Caco-2 (cell line): Measurements from ENCODE around the gene ZC3H12C. TPM values are rescaled to one million over a fixed set of nuclear protein-coding genes. Genes with fewer than 3 reads are reported as not detected.

Source experiments
- BruUV-seq: library from RNA; stranded (reverse); fragments of 400-500 nt; replicated peaks from 2 replicates; lab custom pipeline; 2021; lab: Mats Ljungman, UMichigan
- CTCF ChIA-PET: fragments of 300-600 bp; sonication (Branson Sonifier 250); formaldehyde crosslinking; loops from one replicate; lab custom pipeline; 2022; ENCODE audit warnings: antibody characterized with exemption; lab: Charles Lee
- POLR2A ChIA-PET: fragments of 300-600 bp; sonication (Branson Sonifier 250); formaldehyde crosslinking; loops from one replicate; lab custom pipeline; 2022; ENCODE audit warnings: antibody characterized with exemption; lab: Charles Lee
- DNase-seq, 2 experiments: peaks; one replicate each; pipeline versions ENCODE4 v3.0.0 to v3.0.0-alpha.2; 2020 to 2022
- H3K27me3 ChIP-seq: replicated peaks from 2 replicates; pipeline ENCODE4 v1.6.0; 2011; ENCODE audit warnings: low read length; ENCODE audit not compliant: control insufficient read depth, insufficient read depth
- H3K36me3 ChIP-seq: 2 replicates; pipeline ENCODE4 v1.5.1; 2011; ENCODE audit warnings: low read length; ENCODE audit not compliant: control insufficient read depth, insufficient read depth
- H3K4me1 ChIP-seq: fragments of 250-450 bp; sonication (Bioruptor Pico); 2 replicates; pipeline ENCODE4 v1.5.1; 2020; ENCODE audit warnings: mild to moderate bottlenecking
- H3K4me3 ChIP-seq: 2 replicates; pipeline ENCODE4 v1.5.1; 2011; ENCODE audit warnings: low read depth, mild to moderate bottlenecking, control low read depth, low read length
- H3K9me3 ChIP-seq: fragments of 250-450 bp; sonication (Bioruptor Pico); 2 replicates; pipeline ENCODE4 v1.5.1; 2020; ENCODE audit warnings: mild to moderate bottlenecking, moderate library complexity
- H3K27ac Mint-ChIP-seq: one replicate; pipeline ENCODE4 v1.8.0; 2022; ENCODE audit warnings: mixed read lengths; ENCODE audit not compliant: unreplicated experiment
- H3K27me3 Mint-ChIP-seq: one replicate; pipeline ENCODE4 v1.8.0; 2022; ENCODE audit warnings: mixed read lengths; ENCODE audit not compliant: insufficient read depth, unreplicated experiment
- H3K36me3 Mint-ChIP-seq: one replicate; pipeline ENCODE4 v1.8.0; 2022; ENCODE audit warnings: mild to moderate bottlenecking, mixed read lengths; ENCODE audit not compliant: insufficient read depth, unreplicated experiment
- H3K4me1 Mint-ChIP-seq: one replicate; pipeline ENCODE4 v1.8.0; 2022; ENCODE audit warnings: low read depth, mixed read lengths; ENCODE audit not compliant: unreplicated experiment
- H3K4me3 Mint-ChIP-seq: one replicate; pipeline ENCODE4 v1.8.0; 2022; ENCODE audit warnings: mild to moderate bottlenecking, moderate library complexity, mixed read lengths; ENCODE audit not compliant: unreplicated experiment
- H3K9me3 Mint-ChIP-seq: one replicate; pipeline ENCODE4 v1.8.0; 2022; ENCODE audit warnings: mixed read lengths; ENCODE audit not compliant: unreplicated experiment
- CTCF ChIP-seq, 2 experiments: fragments of 200-600 bp in 1 of 2; IDR thresholded peaks; 1 replicate in 1 of 2; 2 replicates in 1 of 2; pipeline versions ENCODE4 v1.5.1 to v1.8.0; 2011 to 2022; ENCODE audit warnings: antibody characterized with exemption in 1 of 2, control low read depth in 1 of 2, inconsistent platforms in 1 of 2, low read depth in 1 of 2, low read length in 1 of 2, mild to moderate bottlenecking in 1 of 2, moderate library complexity in 1 of 2; ENCODE audit not compliant: insufficient read depth in 1 of 2, severe bottlenecking in 1 of 2, unreplicated experiment in 1 of 2
- intact Hi-C: fragments of 100-400 bp; cut with micrococcal nuclease; formaldehyde crosslinking; loops from one replicate; pipeline ENCODE4 v1.10.0; 2022; ENCODE audit not compliant: unreplicated experiment
- total RNA-seq: library from RNA; stranded (reverse); gene quantifications from 2 replicates; pipeline ENCODE4 v1.2.3, GENCODE V29; 2022

Gene ZC3H12C
- total RNA-seq, 1 experiment from 2014 or later: 11.7 TPM

- no peak overlapping the region for H3K27ac Mint-ChIP-seq
- intact Hi-C loops: no loop called here
- H3K4me1 ChIP-seq: peaks cover 3% of the 10 kb centered on the region; the same call in 1 of the 2 replicates
- no peaks in the 10 kb centered on the region for H3K4me1 Mint-ChIP-seq
- POLR2A ChIA-PET: no interaction called here
- H3K36me3 Mint-ChIP-seq: no peaks in the 10 kb centered on the region
- BruUV-seq: no TSS peak
- H3K36me3 ChIP-seq: no peaks in the 10 kb centered on the region
- H3K4me3 Mint-ChIP-seq: no peak overlapping the region
- H3K4me3 ChIP-seq: no peak overlapping the region
- DNase-seq: no peak
- CTCF ChIA-PET: no interaction called here
- TF ChIP-seq CTCF (IDR thresholded peaks at IDR 0.05; ENCODE audit: insufficient read depth in 1 of 2, low read depth in 1 of 2, low read length in 1 of 2, severe bottlenecking in 1 of 2, unreplicated experiment in 1 of 2): no peak
- H3K9me3 Mint-ChIP-seq: no peaks in the 10 kb centered on the region
- H3K9me3 ChIP-seq: no peaks in the 10 kb centered on the region
- 0 out of 2 replicates have a peak, but pooled peaks cover 1% of the 10 kb centered on the region for H3K27me3 ChIP-seq
- peaks cover 4% of the 10 kb centered on the region for H3K27me3 Mint-ChIP-seq
Measured at GRCh38 chr11:110086892-110087309, 6.3 kb upstream of the ZC3H12C start.

GRCh38 chr11:110087812-110088534 is 5.2 kb upstream of the ZC3H12C start:
- POLR2A ChIA-PET: no interaction called here
- intact Hi-C loops: no loop called here
- BruUV-seq: no TSS peak
- TF ChIP-seq CTCF (IDR thresholded peaks at IDR 0.05; ENCODE audit: insufficient read depth in 1 of 2, low read depth in 1 of 2, low read length in 1 of 2, severe bottlenecking in 1 of 2, unreplicated experiment in 1 of 2): no peak
- CTCF ChIA-PET: no interaction called here
- Mint-ChIP-seq H3K4me3 (no peak overlapping the region), H3K27ac (no peak overlapping the region), H3K4me1 (no peaks in the 10 kb centered on the region), H3K27me3 (peaks cover 4% of the 10 kb centered on the region), H3K9me3 (no peaks in the 10 kb centered on the region), H3K36me3 (peaks cover 9% of the 10 kb centered on the region)
- H3K36me3 ChIP-seq: no peaks in the 10 kb centered on the region
- H3K4me1 ChIP-seq: peaks cover 3% of the 10 kb centered on the region; the same call in 1 of the 2 replicates
- no peak for DNase-seq
- H3K9me3 ChIP-seq: no peaks in the 10 kb centered on the region
- H3K27me3 ChIP-seq: 0 out of 2 replicates have a peak, but pooled peaks cover 1% of the 10 kb centered on the region
- no peak overlapping the region for H3K4me3 ChIP-seq

- TF ChIP-seq CTCF (IDR thresholded peaks at IDR 0.05; ENCODE audit: insufficient read depth in 1 of 2, low read depth in 1 of 2, low read length in 1 of 2, severe bottlenecking in 1 of 2, unreplicated experiment in 1 of 2): no peak
- intact Hi-C loops: no loop called here
- ChIA-PET POLR2A (interaction anchor here (0.7 kb wide), 1 partner anchor 1367 kb away, joined by 3 read pairs; no protein-coding TSS in a partner anchor), CTCF (no interaction called here)
- Histone ChIP-seq H3K9me3 (no peaks in the 10 kb centered on the region), H3K36me3 (no peaks in the 10 kb centered on the region), H3K4me1 (peaks cover 3% of the 10 kb centered on the region; the same call in 1 of the 2 replicates), H3K27me3 (0 out of 2 replicates have a peak, but pooled peaks cover 1% of the 10 kb centered on the region), H3K4me3 (no peak overlapping the region)
- H3K9me3 Mint-ChIP-seq: no peaks in the 10 kb centered on the region
- DNase-seq: no peak
- H3K27me3 Mint-ChIP-seq: peaks cover 4% of the 10 kb centered on the region
- no peak overlapping the region for H3K4me3 Mint-ChIP-seq
- no peak overlapping the region for H3K27ac Mint-ChIP-seq
- H3K36me3 Mint-ChIP-seq: peaks cover 12% of the 10 kb centered on the region
- no TSS peak for BruUV-seq
- H3K4me1 Mint-ChIP-seq: no peaks in the 10 kb centered on the region
Measured at GRCh38 chr11:110088535-110089344, 4.5 kb upstream of the ZC3H12C start.
